A549 (cell line): ENCODE data around the gene PDLIM7. TPM values are rescaled to one million over a fixed set of nuclear protein-coding genes. Genes with fewer than 3 reads are reported as not detected.

Source experiments
- ATAC-seq, 2 experiments: fragments of 200-7000 bp in 1 of 2; fragments of >200 bp in 1 of 2; cut with Nextera tagmentation in 1 of 2; cut with Tn5 transposase in 1 of 2; 3 replicates each; pipeline versions ENCODE4 v1.8.0 to v1.9.1; 2018 to 2020; ENCODE audit warnings: mild to moderate bottlenecking in 1 of 2, moderate library complexity in 1 of 2
- CTCF ChIA-PET: fragments of 300-600 bp; sonication (Branson Sonifier 250); formaldehyde crosslinking; extraction: SDS; loops from one replicate; lab custom pipeline; 2021; ENCODE audit warnings: antibody characterized with exemption, inconsistent platforms; lab: Yijun Ruan, JAX
- POLR2A ChIA-PET: fragments of 350-600 bp; formaldehyde crosslinking; extraction: SDS; loops from one replicate; lab custom pipeline; 2021; ENCODE audit warnings: antibody characterized with exemption, inconsistent platforms; lab: Yijun Ruan, JAX
- DNase-seq, 2 experiments: peaks; one replicate each; pipeline versions ENCODE4 v3.0.0 to v3.0.0-alpha.2; 2011 to 2016; ENCODE audit warnings: low read depth in 1 of 2, low spot score in 1 of 2
- FAIRE-seq: peaks from 2 replicates; lab custom pipeline; 2011; peaks lifted over from hg19 to GRCh38; lab: Jason Lieb, UNC
- H3K27ac ChIP-seq, 2 experiments: fragments of >200 bp; sonication (Bioruptor Twin); formaldehyde crosslinking; 3 replicates each; pipeline ENCODE4 v1.5.1; 2016 to 2017
- H3K4me1 ChIP-seq: fragments of >200 bp; sonication (Bioruptor Twin); formaldehyde crosslinking; 3 replicates; pipeline ENCODE4 v1.6.1; 2016
- H3K4me2 ChIP-seq: fragments of >200 bp; sonication (Bioruptor Twin); formaldehyde crosslinking; 3 replicates; pipeline ENCODE4 v1.6.1; 2016
- H3K4me3 ChIP-seq: fragments of >200 bp; sonication (Bioruptor Twin); formaldehyde crosslinking; 3 replicates; pipeline ENCODE4 v1.5.1; 2016
- H3K9me3 ChIP-seq: fragments of >200 bp; sonication (Bioruptor Twin); formaldehyde crosslinking; 3 replicates; pipeline ENCODE4 v1.6.1; 2016
- ATOH8 ChIP-seq: fragments of 250-450 bp; sonication (Bioruptor Pico); IDR thresholded peaks from 2 replicates; pipeline ENCODE4 v1.5.0; 2020; ENCODE audit warnings: low read depth, mild to moderate bottlenecking, moderate library complexity
- BHLHE40 ChIP-seq: IDR thresholded peaks from 2 replicates; pipeline ENCODE4 v1.6.1; 2012; ENCODE audit warnings: low read depth, low read length, inconsistent platforms
- CBX8 ChIP-seq: fragments of 200-600 bp; sonication (generic); IDR thresholded peaks from 2 replicates; pipeline ENCODE4 v1.6.1; 2016
- CHD4 ChIP-seq: fragments of 200-600 bp; sonication (generic); IDR thresholded peaks from 2 replicates; pipeline ENCODE4 v1.6.1; 2016; ENCODE audit warnings: antibody characterized with exemption, mild to moderate bottlenecking, borderline replicate concordance
- EP300 ChIP-seq, 2 experiments: fragments of >200 bp; sonication (Bioruptor Twin); formaldehyde crosslinking; IDR thresholded peaks; 2 replicates in 1 of 2; 3 replicates in 1 of 2; pipeline ENCODE4 v1.6.1; 2016 to 2017
- FOSB ChIP-seq: fragments of 250-450 bp; sonication (Bioruptor Pico); IDR thresholded peaks from 2 replicates; pipeline ENCODE4 v1.5.0; 2020; ENCODE audit warnings: mild to moderate bottlenecking, moderate library complexity
- FOSL2 ChIP-seq, 2 experiments: fragments of 450-650 bp in 1 of 2; fragments of >200 bp in 1 of 2; sonication (Bioruptor Twin) in 1 of 2; formaldehyde crosslinking; IDR thresholded peaks; 2 replicates each; pipeline versions ENCODE4 v1.5.0 to v1.6.1; 2016 to 2020; ENCODE audit warnings: mild to moderate bottlenecking in 1 of 2, moderate library complexity in 1 of 2
- FOXS1 ChIP-seq: fragments of 250-450 bp; sonication (Bioruptor Pico); IDR thresholded peaks from 2 replicates; pipeline ENCODE4 v1.5.0; 2020; ENCODE audit warnings: mild to moderate bottlenecking, moderate library complexity
- GATA3 ChIP-seq: IDR thresholded peaks from 2 replicates; pipeline ENCODE4 v1.6.1; 2012; ENCODE audit warnings: borderline replicate concordance
- HEYL ChIP-seq: fragments of 250-450 bp; sonication (Bioruptor Pico); IDR thresholded peaks from 2 replicates; pipeline ENCODE4 v1.8.0; 2021; ENCODE audit warnings: mild to moderate bottlenecking, moderate library complexity
- HOXB5 ChIP-seq: fragments of 250-450 bp; sonication (Bioruptor Pico); IDR thresholded peaks from 2 replicates; pipeline ENCODE4 v1.5.0; 2020; ENCODE audit warnings: mild to moderate bottlenecking, moderate library complexity
- KDM1A ChIP-seq: fragments of 200-600 bp; sonication (generic); IDR thresholded peaks from 2 replicates; pipeline ENCODE4 v1.6.1; 2016; ENCODE audit warnings: low read depth, mild to moderate bottlenecking
- MYC ChIP-seq: IDR thresholded peaks from 2 replicates; pipeline ENCODE4 v1.6.1; 2012; ENCODE audit warnings: mild to moderate bottlenecking, inconsistent platforms, low read length, improper control_type of control experiment, borderline replicate concordance
- NPAS2 ChIP-seq: fragments of 250-450 bp; sonication (Bioruptor Pico); IDR thresholded peaks from 2 replicates; pipeline ENCODE4 v1.8.0; 2022; ENCODE audit warnings: mild to moderate bottlenecking, moderate library complexity, borderline replicate concordance
- POLR2AphosphoS2 ChIP-seq: conservative IDR thresholded peaks from 2 replicates; pipeline ENCODE4 v1.6.1; 2012; ENCODE audit warnings: low read length, improper control_type of control experiment, inconsistent platforms
- RCOR1 ChIP-seq: fragments of 150-350 bp; IDR thresholded peaks from 2 replicates; pipeline ENCODE4 v1.6.1; 2014; ENCODE audit warnings: antibody characterized with exemption, low read length, low read depth
- REST ChIP-seq: fragments of 200-600 bp; sonication (generic); IDR thresholded peaks from 2 replicates; pipeline ENCODE4 v1.6.1; 2016; ENCODE audit warnings: antibody characterized with exemption, mild to moderate bottlenecking, moderate library complexity
- RFX5 ChIP-seq: fragments of 450-650 bp; IDR thresholded peaks from 2 replicates; pipeline ENCODE4 v1.7.1; 2014; ENCODE audit warnings: antibody characterized with exemption, mild to moderate bottlenecking, moderate library complexity
- SREBF2 ChIP-seq: fragments of 450-650 bp; IDR thresholded peaks from 2 replicates; pipeline ENCODE4 v1.6.1; 2014; ENCODE audit warnings: mild to moderate bottlenecking, moderate library complexity
- TFCP2L1 ChIP-seq: fragments of 250-450 bp; sonication (Bioruptor Pico); IDR thresholded peaks from 2 replicates; pipeline ENCODE4 v1.5.0; 2021; ENCODE audit warnings: mild to moderate bottlenecking
- TP53 ChIP-seq: fragments of 250-450 bp; sonication (Bioruptor Pico); IDR thresholded peaks from 2 replicates; pipeline ENCODE4 v1.5.0; 2021; ENCODE audit warnings: mild to moderate bottlenecking, moderate library complexity
- ZNF302 ChIP-seq: fragments of 250-450 bp; sonication (Bioruptor Pico); IDR thresholded peaks from 2 replicates; pipeline ENCODE4 v1.9.0; 2021; ENCODE audit warnings: inconsistent platforms, mild to moderate bottlenecking, moderate library complexity
- WGBS: methylation state at CpG from one replicate; pipeline ENCODE4 v1.1.6; 2017; ENCODE audit errors: missing lambda C conversion rate; 5-methylcytosine and 5-hydroxymethylcytosine counted together
- polyA plus RNA-seq, 4 experiments: library from polyadenylated mRNA; depleted of rRNA in 3 of 4; stranded (reverse); fragments of >200 nt; fragmentation: RNase III in 1 of 4; extraction: RNeasy Plus Mini Kit Qiagen cat#74134 plus additional on column Dnase treatment in 1 of 4; gene quantifications; 2 replicates in 3 of 4; 3 replicates in 1 of 4; pipeline ENCODE4 v1.2.3, GENCODE V29; 2011 to 2017
- TF ChIP-seq, protein P1 (sequence below): fragments of >200 bp; sonication (Bioruptor Twin); formaldehyde crosslinking; IDR thresholded peaks from 3 replicates; pipeline ENCODE4 v1.6.1; 2016
- TF ChIP-seq, protein P2 (sequence below): fragments of >200 bp; sonication (Bioruptor Twin); formaldehyde crosslinking; IDR thresholded peaks from 3 replicates; pipeline ENCODE4 v1.5.1; 2016
- TF ChIP-seq, protein P3 (sequence below): fragments of >200 bp; sonication (Bioruptor Twin); formaldehyde crosslinking; IDR thresholded peaks from 2 replicates; pipeline ENCODE4 v1.6.1; 2016

The PDLIM7 gene
- polyA plus RNA-seq, 2 of the 4 experiments (the other 2 are of a cell fraction): 30.7 to 124 TPM

DNA sequence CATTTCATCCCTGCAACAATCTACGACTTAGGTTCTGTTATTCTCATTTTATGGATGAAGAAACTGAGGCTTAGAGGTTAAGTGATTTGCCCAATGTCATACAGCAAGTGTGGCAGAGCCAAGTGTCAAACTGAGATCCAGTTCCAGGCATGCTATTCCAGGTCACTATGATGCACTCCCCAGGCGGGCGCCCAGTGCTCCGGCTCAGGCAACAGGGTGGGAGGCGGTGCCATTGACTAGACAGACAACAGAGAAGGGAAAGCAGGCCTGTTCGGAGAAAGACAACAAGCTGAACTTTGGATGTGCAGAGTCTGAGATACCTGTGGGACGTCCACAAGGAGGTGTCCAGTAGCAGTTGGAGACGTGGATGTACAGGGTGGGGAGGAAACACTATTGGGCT lies 30.2 kb upstream of the PDLIM7 start:
- Histone ChIP-seq H3K4me3 (no peak overlapping the region), H3K4me1 (no peaks in the 10 kb centered on the region), H3K4me2 (no peak overlapping the region), H3K27ac (no peak overlapping the region), H3K9me3 (no peaks in the 10 kb centered on the region)
- POLR2A ChIA-PET: interaction anchor here (1.6 kb wide), 1 partner anchor 10 kb away, joined by 3 read pairs; the partner anchor contains the start of gene DDX41
- DNase-seq (no peak), FAIRE-seq (no peak), ATAC-seq (no peak)
- TF ChIP-seq CHD4 (no peak), SREBF2 (no peak), RFX5 (no peak), BHLHE40 (no peak), TFCP2L1 (CRISPR knock-in tag) (no peak), FOSL2 (IDR thresholded peaks at IDR 0.05) (no peak), FOSL2 (CRISPR knock-in tag; IDR thresholded peaks at IDR 0.05) (no peak), HEYL (CRISPR knock-in tag) (no peak), POLR2AphosphoS2 (no peak), HOXB5 (CRISPR knock-in tag) (no peak), GATA3 (no peak), REST (no peak), NPAS2 (CRISPR knock-in tag) (no peak)
- TF ChIP-seq, protein P1, sequence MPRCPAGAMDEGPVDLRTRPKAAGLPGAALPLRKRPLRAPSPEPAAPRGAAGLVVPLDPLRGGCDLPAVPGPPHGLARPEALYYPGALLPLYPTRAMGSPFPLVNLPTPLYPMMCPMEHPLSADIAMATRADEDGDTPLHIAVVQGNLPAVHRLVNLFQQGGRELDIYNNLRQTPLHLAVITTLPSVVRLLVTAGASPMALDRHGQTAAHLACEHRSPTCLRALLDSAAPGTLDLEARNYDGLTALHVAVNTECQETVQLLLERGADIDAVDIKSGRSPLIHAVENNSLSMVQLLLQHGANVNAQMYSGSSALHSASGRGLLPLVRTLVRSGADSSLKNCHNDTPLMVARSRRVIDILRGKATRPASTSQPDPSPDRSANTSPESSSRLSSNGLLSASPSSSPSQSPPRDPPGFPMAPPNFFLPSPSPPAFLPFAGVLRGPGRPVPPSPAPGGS: no peak
- 93% methylated on average over 8 of the region's 8 CpGs for WGBS
- CTCF ChIA-PET: interaction anchor here (0.7 to 1.3 kb wide), 4 partner anchors 9 to 157 kb away, joined by 3 read pairs; no protein-coding TSS in a partner anchor

- Histone ChIP-seq H3K27ac (no peak overlapping the region), H3K4me3 (no peak overlapping the region), H3K9me3 (no peaks in the 10 kb centered on the region), H3K4me1 (no peaks in the 10 kb centered on the region), H3K4me2 (no peak overlapping the region)
- no peak for FAIRE-seq
- ATAC-seq: no peak
- 93% methylated on average over 6 of the region's 6 CpGs for WGBS
- ChIA-PET POLR2A (interaction anchor here (0.7 kb wide), 1 partner anchor 10 kb away, joined by 5 read pairs; the partner anchor contains the start of gene DDX41), CTCF (interaction anchor here (0.8 to 2.2 kb wide), 2 partner anchors 7 to 19 kb away, joined by 3 to 10 read pairs; no protein-coding TSS in a partner anchor)
- DNase-seq: no peak
- no peak for TF ChIP-seq CBX8
- TF ChIP-seq MYC: no peak
- TF ChIP-seq EP300 (IDR thresholded peaks at IDR 0.05): no peak
- TF ChIP-seq TP53 (CRISPR knock-in tag): no peak
- TF ChIP-seq FOXS1 (CRISPR knock-in tag): no peak
- TF ChIP-seq FOSB: no peak
- TF ChIP-seq CHD4: no peak
- TF ChIP-seq, protein P2, sequence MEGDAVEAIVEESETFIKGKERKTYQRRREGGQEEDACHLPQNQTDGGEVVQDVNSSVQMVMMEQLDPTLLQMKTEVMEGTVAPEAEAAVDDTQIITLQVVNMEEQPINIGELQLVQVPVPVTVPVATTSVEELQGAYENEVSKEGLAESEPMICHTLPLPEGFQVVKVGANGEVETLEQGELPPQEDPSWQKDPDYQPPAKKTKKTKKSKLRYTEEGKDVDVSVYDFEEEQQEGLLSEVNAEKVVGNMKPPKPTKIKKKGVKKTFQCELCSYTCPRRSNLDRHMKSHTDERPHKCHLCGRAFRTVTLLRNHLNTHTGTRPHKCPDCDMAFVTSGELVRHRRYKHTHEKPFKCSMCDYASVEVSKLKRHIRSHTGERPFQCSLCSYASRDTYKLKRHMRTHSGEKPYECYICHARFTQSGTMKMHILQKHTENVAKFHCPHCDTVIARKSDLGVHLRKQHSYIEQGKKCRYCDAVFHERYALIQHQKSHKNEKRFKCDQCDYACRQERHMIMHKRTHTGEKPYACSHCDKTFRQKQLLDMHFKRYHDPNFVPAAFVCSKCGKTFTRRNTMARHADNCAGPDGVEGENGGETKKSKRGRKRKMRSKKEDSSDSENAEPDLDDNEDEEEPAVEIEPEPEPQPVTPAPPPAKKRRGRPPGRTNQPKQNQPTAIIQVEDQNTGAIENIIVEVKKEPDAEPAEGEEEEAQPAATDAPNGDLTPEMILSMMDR: no peak
- no peak for TF ChIP-seq ATOH8 (CRISPR knock-in tag)
- no peak for TF ChIP-seq RCOR1
- no peak for TF ChIP-seq ZNF302 (CRISPR knock-in tag)
- TF ChIP-seq, protein P3, sequence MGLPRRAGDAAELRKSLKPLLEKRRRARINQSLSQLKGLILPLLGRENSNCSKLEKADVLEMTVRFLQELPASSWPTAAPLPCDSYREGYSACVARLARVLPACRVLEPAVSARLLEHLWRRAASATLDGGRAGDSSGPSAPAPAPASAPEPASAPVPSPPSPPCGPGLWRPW: no peak
- TF ChIP-seq KDM1A: no peak
- TF ChIP-seq BHLHE40: no peak
Measured at GRCh38 chr5:177526791-177527190, 29.4 kb upstream of the PDLIM7 start.
